ENCODE measurements around the gene PAQR7.

DNA sequence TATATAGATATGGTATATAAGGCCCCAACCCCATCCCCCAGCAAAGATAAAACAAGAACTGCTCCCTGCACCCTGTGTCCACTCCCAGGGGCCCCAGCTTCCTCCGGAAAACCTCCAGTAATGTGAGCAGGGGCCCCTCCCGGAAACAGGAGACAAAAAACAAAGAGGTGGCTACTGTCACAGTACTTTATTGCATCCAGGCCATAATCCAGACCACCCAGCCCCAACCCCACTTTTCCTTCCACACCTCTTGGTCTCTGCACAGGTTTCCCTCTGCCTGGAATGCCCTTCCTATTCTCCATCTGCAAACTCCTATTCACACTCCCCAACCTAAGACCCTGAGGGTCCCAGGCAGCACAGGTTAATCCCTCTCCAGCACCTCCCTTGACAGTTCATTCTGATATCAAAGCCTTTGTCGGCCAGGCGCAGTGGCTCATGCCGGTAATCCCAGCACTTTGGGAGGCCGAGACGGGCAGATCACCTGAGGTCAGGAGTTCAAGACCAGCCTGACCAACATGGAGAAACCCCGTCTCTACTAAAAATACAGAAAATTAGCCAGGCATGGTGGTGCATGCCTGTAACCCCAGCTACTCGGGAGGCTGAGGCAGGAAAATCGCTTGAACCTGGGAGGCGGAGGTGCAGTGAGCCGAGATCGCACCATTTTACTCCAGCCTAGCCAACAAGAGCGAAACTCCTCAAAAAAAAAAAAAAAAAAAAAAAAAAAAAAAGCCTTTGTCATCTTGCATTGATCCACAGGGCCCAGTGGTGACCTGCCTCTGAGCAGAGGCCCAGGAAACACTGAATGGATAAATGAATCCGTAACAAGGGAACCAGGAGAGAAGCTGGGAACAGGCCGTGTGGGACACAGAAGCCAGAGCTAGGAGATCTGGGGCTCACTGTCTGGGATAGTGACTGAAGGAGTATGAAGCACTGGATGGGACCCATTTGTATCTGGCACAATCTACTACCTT is 13.9 kb downstream of the PAQR7 start:
- TF ChIP-seq, protein P1, sequence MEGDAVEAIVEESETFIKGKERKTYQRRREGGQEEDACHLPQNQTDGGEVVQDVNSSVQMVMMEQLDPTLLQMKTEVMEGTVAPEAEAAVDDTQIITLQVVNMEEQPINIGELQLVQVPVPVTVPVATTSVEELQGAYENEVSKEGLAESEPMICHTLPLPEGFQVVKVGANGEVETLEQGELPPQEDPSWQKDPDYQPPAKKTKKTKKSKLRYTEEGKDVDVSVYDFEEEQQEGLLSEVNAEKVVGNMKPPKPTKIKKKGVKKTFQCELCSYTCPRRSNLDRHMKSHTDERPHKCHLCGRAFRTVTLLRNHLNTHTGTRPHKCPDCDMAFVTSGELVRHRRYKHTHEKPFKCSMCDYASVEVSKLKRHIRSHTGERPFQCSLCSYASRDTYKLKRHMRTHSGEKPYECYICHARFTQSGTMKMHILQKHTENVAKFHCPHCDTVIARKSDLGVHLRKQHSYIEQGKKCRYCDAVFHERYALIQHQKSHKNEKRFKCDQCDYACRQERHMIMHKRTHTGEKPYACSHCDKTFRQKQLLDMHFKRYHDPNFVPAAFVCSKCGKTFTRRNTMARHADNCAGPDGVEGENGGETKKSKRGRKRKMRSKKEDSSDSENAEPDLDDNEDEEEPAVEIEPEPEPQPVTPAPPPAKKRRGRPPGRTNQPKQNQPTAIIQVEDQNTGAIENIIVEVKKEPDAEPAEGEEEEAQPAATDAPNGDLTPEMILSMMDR (IDR thresholded peaks at IDR 0.05; ENCODE audit: low read depth, low read length), result no peak
- TF ChIP-seq EZH2phosphoT487 (IDR thresholded peaks at IDR 0.05; ENCODE audit: low read depth), result no peak
